Astrocyte (in vitro differentiated cells and primary cell): ENCODE data around the gene OR51E2. TPM values are rescaled to one million over a fixed set of nuclear protein-coding genes. Genes with fewer than 3 reads are reported as not detected.
A peak's percentile ranks its signal among the peaks of the same experiment; 100 is the strongest.

ENCODE experiments used
- DNase-seq: peaks from one replicate; pipeline ENCODE4 v3.0.0-alpha.2; 2010; ENCODE audit warnings: low read depth
- FAIRE-seq: peaks from 2 replicates; lab custom pipeline; 2011; peaks lifted over from hg19 to GRCh38; lab: Jason Lieb, UNC
- H2AFZ ChIP-seq: 2 replicates; pipeline ENCODE4 v1.6.0; 2012; ENCODE audit warnings: low read depth, low read length, inconsistent platforms
- H3K27ac ChIP-seq: 2 replicates; pipeline ENCODE4 v1.5.1; 2011; ENCODE audit warnings: low read depth, low read length, inconsistent platforms
- H3K27me3 ChIP-seq: 2 replicates; pipeline ENCODE4 v1.6.0; 2011; ENCODE audit warnings: low read length, inconsistent platforms; ENCODE audit not compliant: insufficient read depth
- H3K36me3 ChIP-seq: 2 replicates; pipeline ENCODE4 v1.5.1; 2011; ENCODE audit warnings: low read length, inconsistent platforms; ENCODE audit not compliant: insufficient read depth
- H3K4me1 ChIP-seq: 2 replicates; pipeline ENCODE4 v1.5.1; 2011; ENCODE audit warnings: low read length, inconsistent platforms; ENCODE audit not compliant: insufficient read depth
- H3K4me2 ChIP-seq: 2 replicates; pipeline ENCODE4 v1.6.0; 2012; ENCODE audit warnings: low read length, inconsistent platforms
- H3K4me3 ChIP-seq: 2 replicates; pipeline ENCODE4 v1.5.1; 2011; ENCODE audit warnings: low read depth, mild to moderate bottlenecking, low read length, inconsistent platforms; ENCODE audit not compliant: insufficient read depth
- H3K79me2 ChIP-seq: 2 replicates; pipeline ENCODE4 v1.6.0; 2012; ENCODE audit warnings: mild to moderate bottlenecking, low read length, inconsistent platforms; ENCODE audit not compliant: insufficient read depth
- H3K9ac ChIP-seq: 2 replicates; pipeline ENCODE4 v1.6.0; 2012; ENCODE audit warnings: mild to moderate bottlenecking, low read length, inconsistent platforms
- H3K9me3 ChIP-seq: 2 replicates; pipeline ENCODE4 v1.5.1; 2012; ENCODE audit warnings: low read depth, mild to moderate bottlenecking, low read length, inconsistent platforms; ENCODE audit not compliant: insufficient read depth
- H4K20me1 ChIP-seq: 2 replicates; pipeline ENCODE4 v1.6.0; 2012; ENCODE audit warnings: low read length, inconsistent platforms; ENCODE audit not compliant: insufficient read depth
- H3K27ac Mint-ChIP-seq: one replicate; pipeline ENCODE4 v1.8.0; 2021; ENCODE audit warnings: mild to moderate bottlenecking, mixed read lengths; ENCODE audit not compliant: unreplicated experiment
- H3K27me3 Mint-ChIP-seq: one replicate; pipeline ENCODE4 v1.8.0; 2021; ENCODE audit warnings: low read depth, mixed read lengths; ENCODE audit not compliant: unreplicated experiment
- H3K36me3 Mint-ChIP-seq: one replicate; pipeline ENCODE4 v1.8.0; 2021; ENCODE audit warnings: low read depth, mixed read lengths; ENCODE audit not compliant: unreplicated experiment
- H3K4me1 Mint-ChIP-seq: one replicate; pipeline ENCODE4 v1.8.0; 2021; ENCODE audit warnings: low read depth, mixed read lengths; ENCODE audit not compliant: unreplicated experiment
- H3K4me3 Mint-ChIP-seq: one replicate; pipeline ENCODE4 v1.8.0; 2021; ENCODE audit warnings: mild to moderate bottlenecking, moderate library complexity, mixed read lengths; ENCODE audit not compliant: unreplicated experiment
- H3K9me3 Mint-ChIP-seq: one replicate; pipeline ENCODE4 v1.8.0; 2021; ENCODE audit warnings: mild to moderate bottlenecking, mixed read lengths; ENCODE audit not compliant: unreplicated experiment
- CTCF ChIP-seq: IDR thresholded peaks from 2 replicates; pipeline ENCODE4 v1.5.1; 2011; ENCODE audit warnings: low read depth, mild to moderate bottlenecking, inconsistent platforms, low read length, moderate library complexity; ENCODE audit not compliant: insufficient read depth
- EZH2 ChIP-seq: IDR thresholded peaks from 2 replicates; pipeline ENCODE4 v1.6.1; 2012; ENCODE audit warnings: mild to moderate bottlenecking, low read length, inconsistent platforms; ENCODE audit not compliant: insufficient read depth
- total RNA-seq: library from RNA; stranded (reverse); gene quantifications from 2 replicates; pipeline ENCODE4 v1.2.1, GENCODE V29; 2021

Gene OR51E2
- total RNA-seq, 1 donor from 2014 or later = 0.27 TPM

DNA sequence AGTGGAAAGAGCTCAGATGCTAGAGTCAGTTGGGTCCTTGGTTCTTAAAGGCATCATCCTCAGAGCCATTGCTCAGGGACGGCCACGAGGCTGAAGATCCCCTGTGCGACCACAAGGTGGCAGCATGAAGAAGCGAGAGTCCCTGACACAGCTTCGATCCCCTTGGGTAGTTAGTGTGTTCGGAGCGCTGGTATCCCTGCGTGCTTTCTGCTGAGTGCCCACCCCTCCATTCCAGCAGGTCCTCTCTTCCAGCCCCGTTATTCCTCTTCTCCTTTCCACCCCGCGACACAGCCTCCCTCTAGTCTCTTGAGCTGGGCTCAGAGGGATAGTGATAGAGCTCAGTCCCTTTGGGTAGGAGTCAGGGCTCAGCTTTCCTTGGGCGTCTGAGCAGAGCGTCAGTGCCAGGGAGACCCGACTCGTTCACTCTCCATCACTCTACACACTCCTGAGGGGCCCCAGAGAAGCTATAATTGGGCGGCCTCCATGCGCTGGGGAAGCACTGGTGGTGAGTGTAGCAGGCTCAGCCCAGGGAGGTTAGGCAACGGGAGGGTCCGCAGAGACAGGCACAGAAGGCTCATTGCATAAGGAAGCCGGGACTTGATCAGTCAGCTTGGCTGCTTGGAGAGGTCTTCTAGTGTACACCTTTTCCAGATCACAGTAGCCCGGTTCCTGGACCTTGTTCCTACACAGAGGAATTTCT is 60.5 kb downstream of the OR51E2 start, which contains the start of gene OR51D1:
TSS of gene OR51D1 (plus strand) at position 516 of the 700 bp plus-strand sequence. CDS start 2,314 bp downstream, outside the sequence.
- Histone ChIP-seq H3K4me3 (no peak within 1 kb of the TSS), H3K36me3 (no peaks in the 10 kb centered on the region), H3K27me3 (peaks cover 3% of the 10 kb centered on the region), H3K79me2 (no peaks in the 10 kb centered on the region), H3K27ac (no peak within 1 kb of the TSS), H2AFZ (peak within 1 kb of the TSS; percentile 55), H3K4me1 (no peaks in the 10 kb centered on the region), H3K4me2 (peak within 1 kb of the TSS; percentile 66), H3K9ac (no peak within 1 kb of the TSS), H3K9me3 (no peaks in the 10 kb centered on the region), H4K20me1 (no peaks in the 10 kb centered on the region)
- Mint-ChIP-seq H3K36me3 (no peaks in the 10 kb centered on the region), H3K27ac (no peak within 1 kb of the TSS), H3K4me3 (no peak within 1 kb of the TSS), H3K4me1 (peaks cover 8% of the 10 kb centered on the region), H3K9me3 (no peaks in the 10 kb centered on the region), H3K27me3 (no peaks in the 10 kb centered on the region)
- no peak for FAIRE-seq
- DNase-seq = peak; percentile 14
- TF ChIP-seq CTCF = peak; percentile 81
- TF ChIP-seq EZH2 = no peak

DNA sequence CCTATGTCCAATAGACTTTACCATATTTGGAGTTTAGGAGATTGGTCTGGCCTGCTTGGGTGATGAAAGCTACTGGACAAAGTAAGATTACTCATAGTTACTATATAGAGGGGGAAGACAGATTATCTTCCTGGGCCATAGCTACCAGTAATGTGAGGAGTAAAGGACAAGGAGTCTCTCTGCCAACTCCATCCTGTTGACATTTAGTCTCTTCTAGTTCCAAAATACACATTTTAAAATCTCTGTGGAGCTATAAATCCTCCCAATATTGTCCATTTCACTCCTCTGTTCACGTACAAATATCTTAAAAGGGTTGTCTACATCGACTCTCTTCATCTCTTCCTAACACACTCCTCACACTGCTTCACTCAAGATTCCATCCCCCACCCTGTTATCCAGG is 61.5 kb downstream of the OR51E2 start:
- no peak for TF ChIP-seq CTCF
- TF ChIP-seq EZH2 = no peak
- Mint-ChIP-seq H3K27ac (no peak overlapping the region), H3K4me1 (peaks cover under 1% of the 10 kb centered on the region), H3K9me3 (peaks cover 2% of the 10 kb centered on the region), H3K4me3 (no peak overlapping the region), H3K36me3 (no peaks in the 10 kb centered on the region), H3K27me3 (no peaks in the 10 kb centered on the region)
- Histone ChIP-seq H3K27ac (no peak overlapping the region), H3K4me1 (no peaks in the 10 kb centered on the region), H4K20me1 (no peaks in the 10 kb centered on the region), H3K27me3 (peaks cover 3% of the 10 kb centered on the region), H3K36me3 (no peaks in the 10 kb centered on the region), H3K4me2 (no peak overlapping the region), H3K9me3 (no peaks in the 10 kb centered on the region), H2AFZ (no peak overlapping the region), H3K79me2 (no peaks in the 10 kb centered on the region), H3K4me3 (no peak overlapping the region), H3K9ac (no peak overlapping the region)
- DNase-seq (no peak), FAIRE-seq (no peak)

Other genes starting within 250 kb of the OR51E2 start
- 0.23 TPM in 1 of 2 replicates, not detected in the other for gene OR52K2, start 248.6 kb downstream of the OR51E2 start, total RNA-seq
- gene OR52K1, start 215.2 kb downstream of the OR51E2 start, total RNA-seq = 0.14 and 0.20 TPM in 2 replicates
- gene OR52M1, start 152.7 kb downstream of the OR51E2 start, total RNA-seq = not detected in 2 replicates
- gene OR52I2, start 116.1 kb downstream of the OR51E2 start, total RNA-seq = not detected in 2 replicates
- not detected in 2 replicates for gene OR52I1, start 103.8 kb downstream of the OR51E2 start, total RNA-seq
- 10.7 and 11.5 TPM in 2 replicates for gene TRIM68, start 89.6 kb downstream of the OR51E2 start, total RNA-seq
- not detected in 2 replicates for gene OR51D1, start 60.4 kb downstream of the OR51E2 start, total RNA-seq
- not detected in 2 replicates for gene OR51E1, start 53.9 kb downstream of the OR51E2 start, total RNA-seq
- gene MMP26, start 6.9 kb upstream of the OR51E2 start, total RNA-seq = not detected in 2 replicates
- gene OR51F1, start 72.1 kb upstream of the OR51E2 start, total RNA-seq = not detected in 2 replicates
- not detected in 2 replicates for gene OR52R1, start 106.5 kb upstream of the OR51E2 start, total RNA-seq
- not detected in 2 replicates for gene OR51F2, start 123.5 kb upstream of the OR51E2 start, total RNA-seq
- not detected in 2 replicates for gene OR51S1, start 151.4 kb upstream of the OR51E2 start, total RNA-seq
- not detected in 2 replicates for gene OR51T1, start 184.0 kb upstream of the OR51E2 start, total RNA-seq
- not detected in 2 replicates for gene OR51A7, start 205.9 kb upstream of the OR51E2 start, total RNA-seq
- gene OR51G2, start 221.5 kb upstream of the OR51E2 start, total RNA-seq = not detected in 2 replicates
- gene OR51G1, start 226.5 kb upstream of the OR51E2 start, total RNA-seq = not detected in 2 replicates
- gene OR51A4, start 249.8 kb upstream of the OR51E2 start, total RNA-seq = not detected in 2 replicates